NCI-H2107 treated with DMSO at 0.1 percent for 48 hours (cell line): ENCODE data around the gene EHD1.

Experiments
- DNase-seq: peaks from one replicate; lab custom pipeline; 2025; ENCODE audit not compliant: unreplicated experiment; lab: John Stamatoyannopoulos, UW

Gene EHD1

DNA sequence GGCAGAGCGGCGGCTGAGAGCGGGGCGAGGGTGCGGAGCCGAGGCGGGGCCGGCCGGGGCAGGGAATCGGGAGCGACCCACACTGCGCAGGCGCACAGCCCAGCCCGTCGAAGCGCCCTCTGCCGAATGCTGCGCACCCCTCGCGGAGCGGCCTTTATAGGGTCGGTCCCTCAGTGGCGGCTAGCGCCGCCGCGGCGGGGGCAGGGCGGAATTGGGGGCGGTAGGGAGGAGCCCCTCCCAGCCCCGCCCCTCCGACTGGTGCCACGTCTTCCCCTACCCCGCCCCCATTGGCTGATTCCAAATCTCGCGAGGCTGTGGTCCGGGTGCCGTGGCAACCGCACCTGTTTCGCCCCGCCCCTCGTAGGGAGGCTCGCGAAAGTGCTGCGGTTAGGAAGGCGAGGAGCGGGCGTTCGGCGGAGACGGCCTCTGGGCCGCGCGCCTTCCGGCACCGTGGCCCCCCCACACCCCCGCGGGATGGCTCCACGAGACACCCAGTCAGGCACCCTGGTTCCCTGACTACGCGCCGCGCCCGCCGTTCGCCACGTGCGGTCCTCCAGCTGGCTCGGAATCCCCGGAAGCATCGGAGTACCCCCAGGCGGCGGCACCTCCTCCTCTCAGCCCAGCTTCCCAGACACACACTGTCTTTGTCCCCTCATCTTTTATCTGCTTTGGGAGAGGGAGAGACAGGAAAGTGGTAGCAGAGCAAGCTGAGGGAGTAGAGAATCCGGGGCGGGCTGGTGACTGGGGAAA lies at the start of gene EHD1:
TSS of gene EHD1 (minus strand) at position 128 of the 750 bp plus-strand sequence. CDS start 157 bp downstream, outside the sequence.
- peak; percentile 95 for DNase-seq

DNA sequence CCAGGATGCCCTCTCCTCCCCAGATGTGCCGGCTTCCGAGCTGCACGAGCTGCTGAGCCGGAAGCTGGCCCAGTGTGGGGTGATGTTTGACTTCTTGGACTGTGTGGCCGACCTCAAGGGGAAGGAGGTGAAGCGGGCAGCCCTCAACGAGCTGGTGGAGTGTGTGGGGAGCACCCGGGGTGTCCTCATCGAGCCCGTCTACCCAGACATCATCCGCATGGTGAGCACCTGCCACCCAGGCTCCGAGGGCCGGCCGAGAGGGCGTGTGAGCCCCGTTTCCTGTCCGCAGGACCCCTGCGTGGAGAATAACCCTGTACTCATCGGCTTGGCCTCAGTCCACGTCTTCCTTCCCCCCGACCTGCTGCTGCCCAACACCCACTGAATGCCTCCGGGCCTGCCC lies 48.3 kb upstream of the EHD1 start:
- no peak for DNase-seq

DNA sequence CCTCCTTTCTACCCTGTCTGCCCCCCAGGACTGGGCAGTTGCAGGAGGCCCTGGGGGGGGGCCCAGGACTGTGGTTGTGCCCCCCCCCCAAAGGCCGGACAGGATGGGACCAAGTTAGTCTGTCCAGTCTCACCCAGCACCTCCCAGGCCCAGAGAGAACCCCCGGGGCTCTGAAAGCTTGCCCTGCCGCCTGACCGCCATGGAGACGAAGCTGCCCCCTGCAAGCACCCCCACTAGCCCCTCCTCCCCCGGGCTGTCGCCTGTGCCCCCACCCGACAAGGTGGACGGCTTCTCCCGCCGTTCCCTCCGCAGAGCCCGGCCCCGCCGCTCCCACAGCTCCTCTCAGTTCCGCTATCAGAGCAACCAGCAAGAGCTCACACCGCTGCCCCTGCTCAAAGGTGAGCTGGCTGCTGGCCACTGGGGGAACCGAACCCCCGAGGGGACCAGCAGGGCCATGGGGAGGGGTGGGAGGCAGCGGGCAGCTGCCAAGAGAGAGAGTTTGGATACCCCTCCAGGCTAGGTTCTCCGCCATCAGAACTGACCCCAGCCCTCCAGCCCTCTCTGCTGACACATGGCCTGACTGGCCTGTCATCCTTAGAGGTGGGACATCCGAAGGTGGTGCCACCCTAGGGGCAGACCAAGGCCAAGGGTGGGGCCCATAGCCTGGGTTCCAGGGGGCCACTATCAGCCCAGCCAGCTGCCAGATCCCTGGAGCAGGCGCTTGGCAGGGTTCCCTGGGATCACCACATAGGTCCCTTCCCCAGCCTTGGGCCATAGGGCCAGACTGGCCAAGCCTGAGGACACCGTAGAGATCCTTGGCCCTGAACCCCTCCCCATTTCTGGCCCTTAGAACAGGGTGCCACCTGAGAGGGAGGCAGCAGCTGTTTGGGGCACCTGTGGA lies 47.4 kb upstream of the EHD1 start:
- DNase-seq, result no peak

DNA sequence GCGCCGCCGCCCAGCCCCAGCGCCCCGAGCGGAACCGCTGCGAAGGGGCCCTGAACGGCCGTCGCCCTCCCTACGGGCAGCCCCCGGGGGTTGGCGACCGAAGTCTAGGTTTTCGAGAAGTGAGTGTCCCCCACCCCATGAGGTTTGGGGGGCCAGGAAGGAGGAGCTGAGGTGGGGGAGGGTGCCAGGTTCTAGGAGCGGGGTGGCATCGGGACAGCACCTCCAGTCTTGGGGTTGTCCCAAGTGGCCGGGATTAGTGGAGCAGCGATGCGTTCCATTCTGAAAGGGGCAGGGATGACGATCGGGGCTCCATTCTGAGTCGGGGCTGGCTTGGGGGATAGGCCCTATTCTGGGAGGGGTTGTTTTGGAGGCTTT lies 46.5 kb upstream of the EHD1 start:
- no peak for DNase-seq

DNA sequence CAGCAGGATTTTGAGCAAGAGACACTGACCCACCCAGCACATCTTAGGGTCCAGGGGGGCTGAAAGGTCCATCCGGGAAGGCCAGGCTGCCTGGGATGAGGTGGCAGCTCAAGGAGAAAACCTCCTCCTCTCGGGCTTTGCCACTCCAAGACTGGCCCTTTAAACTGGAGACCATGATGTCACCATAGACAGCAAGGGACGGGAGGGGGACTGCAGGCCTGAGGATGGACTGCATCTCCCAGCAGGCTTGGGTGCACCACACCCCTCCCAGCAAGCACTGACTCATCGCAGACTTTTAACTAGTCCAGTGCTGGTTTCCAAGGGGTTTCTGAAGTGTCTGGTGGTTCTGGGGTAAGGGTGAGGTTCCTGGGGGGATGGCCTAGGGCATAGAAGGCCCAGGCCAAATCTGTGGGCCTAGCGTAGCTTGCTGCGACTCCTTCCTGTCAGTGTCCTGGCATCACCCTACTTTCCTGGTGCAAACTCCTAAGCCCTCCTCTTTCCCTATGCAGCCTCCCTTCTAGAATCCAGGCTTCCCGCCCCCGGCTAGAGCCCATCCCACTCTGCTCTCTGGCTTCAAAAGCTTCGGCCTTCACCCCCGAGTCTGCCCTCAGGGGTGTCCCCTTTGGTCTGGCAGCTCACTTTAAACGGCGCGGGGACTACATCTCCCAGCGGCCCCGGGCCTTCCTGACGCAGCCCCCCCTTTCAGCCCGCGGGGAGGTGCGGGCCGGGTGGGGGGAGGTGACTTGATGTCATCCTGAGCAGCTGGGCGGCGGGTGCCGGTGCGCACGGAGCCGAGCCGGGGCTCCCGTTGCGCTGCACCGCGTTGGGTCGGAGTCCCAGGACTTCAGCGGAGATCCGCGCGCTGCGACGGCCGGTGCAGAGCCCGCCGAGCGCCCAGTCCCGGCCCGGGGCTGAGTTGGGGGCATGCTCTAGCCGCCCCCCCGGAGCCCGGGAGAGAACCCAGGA lies 45.8 kb upstream of the EHD1 start, which contains the start of gene PPP2R5B:
TSS of gene PPP2R5B (plus strand) at position 746 of the 966 bp plus-strand sequence. CDS start 1,046 bp downstream, outside the sequence.
- DNase-seq, result peak; percentile 55

DNA sequence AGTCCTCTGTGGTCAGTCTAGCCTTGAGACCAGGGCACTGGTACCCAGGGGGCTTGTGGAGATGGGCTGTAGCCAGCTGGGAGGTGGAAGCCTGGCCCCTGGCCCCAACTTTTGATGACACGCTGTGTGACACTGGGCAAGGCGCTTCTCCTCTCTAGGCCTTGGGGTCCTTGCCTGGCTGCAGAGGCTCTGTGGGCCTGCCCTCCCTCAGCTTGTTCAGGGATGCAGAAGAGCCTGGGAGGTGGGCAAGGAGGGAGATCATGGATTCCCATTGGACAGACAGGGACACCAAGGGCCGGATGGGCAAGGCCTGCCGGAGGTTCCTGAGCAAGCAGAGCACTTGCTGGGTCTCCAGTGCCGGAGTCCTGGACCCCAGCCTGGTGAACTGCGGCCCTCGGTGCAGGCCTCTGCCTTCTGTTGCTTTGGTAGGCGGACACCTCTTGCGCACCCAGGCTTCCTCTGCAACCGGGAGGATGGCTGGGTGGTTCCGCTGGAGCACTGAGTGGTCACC lies 44.8 kb upstream of the EHD1 start:
- no peak for DNase-seq

DNA sequence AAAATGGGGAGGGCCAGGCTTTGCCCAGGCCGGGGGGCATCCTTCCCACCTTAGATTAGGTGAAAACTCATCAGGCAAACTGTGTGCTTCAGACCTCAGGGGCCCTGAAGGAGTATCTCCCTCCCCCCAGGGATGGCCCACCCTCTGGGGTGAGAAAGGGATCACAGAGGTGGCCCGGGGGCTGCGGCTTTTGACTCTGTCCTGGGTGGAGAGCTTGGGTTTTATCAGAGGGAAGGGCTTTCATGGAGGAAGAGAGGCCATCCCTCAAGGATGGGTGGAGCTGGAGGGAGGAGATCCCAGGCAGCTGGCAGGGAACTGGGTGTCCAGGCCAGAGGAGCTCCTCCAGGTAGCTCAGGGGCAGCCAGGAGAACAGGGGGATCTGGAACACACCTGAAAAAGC lies 43.0 kb upstream of the EHD1 start:
- no peak for DNase-seq

DNA sequence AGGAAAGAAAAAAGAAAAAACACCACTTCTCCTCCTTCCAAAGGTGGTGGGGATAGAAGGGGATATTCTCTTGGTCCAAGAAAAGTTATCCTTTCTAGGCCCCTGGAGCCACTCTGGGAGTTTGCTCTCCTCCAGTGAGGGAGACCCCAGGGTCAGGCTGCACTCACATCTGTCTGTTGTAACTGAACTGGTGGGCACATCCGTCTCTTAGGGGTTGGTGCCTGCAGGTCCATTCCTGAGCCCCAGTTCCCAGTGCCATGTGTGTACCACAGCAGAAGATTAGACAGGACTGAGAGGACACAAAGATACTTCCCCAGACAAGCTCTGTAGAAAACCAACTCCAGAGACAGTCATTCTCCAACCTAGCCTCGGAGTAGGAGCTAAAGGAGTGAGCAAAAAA lies 41.7 kb upstream of the EHD1 start:
- DNase-seq, result no peak

DNA sequence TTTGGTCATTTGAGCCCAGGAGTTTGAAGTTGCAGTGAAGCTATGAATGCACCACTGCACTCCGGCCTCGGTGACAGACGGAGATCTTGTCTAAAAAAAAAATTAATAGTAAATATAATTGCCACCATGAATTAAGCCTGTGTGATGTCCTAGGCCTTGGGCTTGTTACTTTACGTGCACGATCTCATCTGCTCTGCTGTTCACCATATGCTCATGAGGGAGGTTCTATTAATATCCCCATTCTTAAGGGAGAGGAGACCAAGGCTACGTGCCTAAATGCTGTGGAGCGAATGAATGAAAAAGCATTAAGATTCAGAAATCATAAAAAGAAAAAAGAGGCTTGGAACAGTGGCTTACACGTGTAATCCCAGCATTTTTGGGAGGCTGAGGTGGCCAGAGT lies 41.2 kb upstream of the EHD1 start:
- DNase-seq, result no peak

DNA sequence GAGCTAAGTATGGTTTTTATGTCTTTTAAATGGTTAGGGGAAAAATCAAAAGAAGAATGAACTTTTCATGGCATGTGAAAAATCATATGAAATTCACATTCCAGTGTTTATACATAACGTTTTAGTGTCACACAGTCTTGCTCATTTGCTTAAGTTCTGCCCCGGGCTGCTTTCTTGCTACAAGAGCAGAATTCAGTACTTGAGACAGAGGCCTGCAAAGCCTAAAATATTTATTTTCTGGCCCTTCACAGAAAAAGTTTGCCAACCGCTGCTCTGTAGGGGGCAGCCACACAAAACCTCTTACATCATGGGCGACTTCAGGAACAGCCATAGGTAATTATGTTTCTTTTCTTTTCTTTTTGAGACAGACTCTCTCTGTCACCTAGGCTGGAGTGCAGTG lies 39.6 kb upstream of the EHD1 start:
- DNase-seq, result no peak

DNA sequence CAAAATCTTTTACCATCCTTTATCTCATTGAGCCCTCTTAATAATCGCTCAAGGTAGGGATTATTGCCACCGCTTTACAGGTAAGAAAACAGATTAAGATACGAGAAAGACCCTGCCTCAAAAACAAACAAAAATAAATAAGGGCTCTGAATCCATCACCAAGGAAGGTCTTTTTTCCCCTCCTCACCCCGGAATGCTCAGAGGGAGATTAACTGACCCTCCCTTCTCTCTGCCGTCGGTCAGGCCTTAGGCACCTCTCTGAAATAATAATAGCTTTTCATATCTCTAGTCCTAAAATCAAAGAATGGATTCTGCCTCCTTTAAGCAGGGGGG lies 39.2 kb upstream of the EHD1 start:
- DNase-seq, result no peak

DNA sequence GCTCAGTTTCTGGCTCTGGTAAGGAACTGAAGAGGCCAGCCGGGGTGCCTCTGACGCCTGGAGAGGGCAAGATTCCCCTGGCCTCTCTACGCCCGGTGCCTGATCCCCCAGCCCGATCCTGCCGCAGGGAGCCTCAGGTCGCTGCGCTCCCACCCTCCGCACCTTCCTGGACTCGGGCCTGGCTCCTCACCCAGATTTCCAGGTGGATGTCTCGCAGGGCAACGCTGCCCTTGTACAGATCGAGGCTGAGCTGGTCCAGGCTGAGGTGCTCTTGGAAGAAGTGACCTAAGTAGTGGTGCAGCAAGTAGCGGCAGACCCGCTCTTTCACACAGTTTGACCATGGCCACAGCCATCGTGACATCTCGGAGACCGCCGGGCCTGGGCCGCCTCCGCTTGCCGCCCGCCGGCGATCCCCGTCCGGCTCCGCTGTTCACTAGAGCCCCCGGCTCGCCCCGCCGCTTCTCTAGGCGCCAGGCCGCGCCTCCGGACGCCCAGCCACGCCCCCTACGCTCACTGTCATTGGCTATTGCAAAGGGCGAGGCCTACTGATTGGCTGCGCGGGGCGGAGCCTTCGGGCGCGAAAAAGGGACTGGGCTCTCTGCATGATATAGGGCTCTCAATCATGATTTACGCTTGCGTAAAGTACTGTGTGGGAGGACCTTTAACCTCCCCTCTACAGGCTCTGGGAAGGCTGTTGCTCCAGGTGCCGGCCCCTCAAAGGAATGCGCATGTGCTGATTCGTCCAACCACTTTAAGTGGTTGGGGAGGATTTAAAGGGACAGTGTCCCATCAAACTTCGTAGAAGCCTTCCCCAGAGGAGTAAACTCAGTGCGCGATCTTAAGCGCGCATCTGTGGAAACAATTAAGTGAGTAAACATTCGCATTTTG lies 38.6 kb upstream of the EHD1 start, which contains the start of gene ATG2A:
TSS of gene ATG2A (minus strand) at position 435 of the 888 bp plus-strand sequence. CDS start at position 361, 74 bp downstream.
- DNase-seq, result peak; percentile 99

DNA sequence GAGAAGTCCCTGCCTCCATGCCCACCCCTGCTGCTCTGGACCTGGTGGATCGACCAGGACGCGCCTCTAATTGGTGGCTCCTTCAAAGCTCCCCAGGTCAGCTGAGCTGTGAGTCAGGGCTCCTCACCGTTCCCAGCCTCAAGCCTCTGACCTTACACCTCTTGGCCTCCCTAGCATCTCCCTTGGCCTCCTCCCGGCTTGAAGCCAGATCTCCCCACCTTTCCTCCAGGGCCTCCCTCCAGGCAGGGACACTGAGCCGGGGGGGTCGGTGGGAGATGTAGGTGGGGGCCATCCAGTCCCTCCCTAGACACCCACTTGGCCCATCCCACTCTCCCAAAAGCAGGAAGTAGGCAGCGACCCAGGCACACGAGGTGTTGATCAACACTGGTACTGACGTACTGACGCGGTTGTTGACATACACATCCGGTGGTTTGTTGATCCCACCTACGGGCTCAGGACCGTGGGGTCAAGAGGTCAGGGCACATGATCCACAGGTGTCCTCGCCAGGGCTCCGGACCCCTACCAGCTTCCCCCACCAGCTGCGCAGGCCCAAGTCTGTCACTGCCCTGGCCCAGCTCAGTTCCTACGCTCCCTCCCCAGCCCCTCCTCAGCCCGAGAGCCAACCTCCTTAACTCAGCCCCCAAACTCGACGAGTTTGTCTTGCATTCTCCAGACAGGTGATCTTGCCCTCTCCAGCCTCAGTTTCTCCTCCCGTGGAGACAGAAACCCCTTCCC lies 37.8 kb upstream of the EHD1 start:
- no peak for DNase-seq

DNA sequence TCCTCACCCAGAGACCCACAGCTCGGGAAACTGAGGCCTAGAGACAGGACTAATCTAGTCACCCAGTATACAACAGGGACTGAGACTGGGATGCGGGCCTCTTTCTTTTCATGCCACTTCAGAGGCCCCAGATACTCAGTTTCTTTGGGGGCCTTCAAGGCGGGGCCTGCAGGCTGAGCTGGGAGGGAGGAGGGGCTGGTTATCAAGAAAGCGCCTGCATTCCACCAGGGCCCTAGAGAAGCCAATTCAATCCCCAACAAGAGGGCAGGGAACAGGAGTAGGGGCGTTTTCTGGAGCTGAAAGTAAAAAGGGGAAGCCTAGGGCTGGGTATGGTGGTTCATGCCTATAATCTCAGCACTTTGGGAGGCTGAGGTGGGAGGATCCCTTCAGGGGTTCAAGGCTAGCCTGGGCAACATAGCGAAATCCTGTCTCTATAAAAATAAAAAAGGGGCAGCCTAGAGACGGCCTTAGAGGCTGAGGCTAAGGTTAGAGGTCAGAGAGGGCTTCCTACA lies 37.0 kb upstream of the EHD1 start:
- DNase-seq, result no peak

DNA sequence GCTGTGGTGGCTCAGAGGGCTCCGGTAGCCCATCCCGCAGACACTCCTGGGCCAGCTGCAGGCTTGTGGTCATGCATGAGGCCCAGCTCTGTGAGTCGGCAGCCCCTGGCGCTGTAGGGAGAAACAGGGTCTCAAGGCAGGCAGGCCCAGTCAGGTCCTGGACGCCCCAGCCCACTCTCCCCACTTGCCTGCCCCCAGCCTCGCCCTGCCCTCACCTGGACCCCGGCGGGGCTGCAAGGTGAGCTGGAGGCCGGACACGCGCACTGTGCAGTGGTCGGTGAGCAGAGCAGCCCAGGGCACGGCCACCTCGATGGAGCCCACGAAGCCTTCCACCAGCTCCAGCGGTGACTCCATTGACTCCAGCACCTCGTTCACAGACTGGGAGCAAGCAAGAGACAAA lies 35.7 kb upstream of the EHD1 start:
- DNase-seq, result no peak

DNA sequence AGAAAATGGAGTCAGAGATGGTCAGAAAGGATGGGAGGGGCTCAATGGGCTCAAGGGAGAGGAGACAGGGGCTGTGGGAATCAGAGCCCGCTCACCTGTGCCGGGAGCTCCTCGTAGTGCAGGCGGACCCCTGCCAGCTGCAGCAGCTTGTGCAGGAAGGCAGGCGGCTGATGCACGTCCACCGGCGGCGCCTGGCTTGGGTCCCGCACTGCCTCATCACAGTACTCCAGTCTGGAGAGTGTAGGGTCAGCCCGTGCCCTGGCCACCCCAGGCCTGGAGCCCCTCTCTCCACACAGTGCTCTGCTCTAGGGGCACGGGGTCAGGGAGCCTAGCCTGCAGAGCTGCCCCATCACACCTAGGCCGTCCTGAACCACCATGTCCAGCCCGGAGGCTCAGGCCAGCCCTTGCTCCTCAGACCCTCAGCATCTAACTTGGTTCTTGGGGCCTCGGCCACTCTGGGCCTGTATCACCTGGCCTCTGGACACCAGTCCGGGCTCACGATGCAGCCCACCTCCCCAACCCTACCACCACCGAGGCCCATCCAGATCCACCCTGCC lies 34.8 kb upstream of the EHD1 start:
- DNase-seq, result no peak

DNA sequence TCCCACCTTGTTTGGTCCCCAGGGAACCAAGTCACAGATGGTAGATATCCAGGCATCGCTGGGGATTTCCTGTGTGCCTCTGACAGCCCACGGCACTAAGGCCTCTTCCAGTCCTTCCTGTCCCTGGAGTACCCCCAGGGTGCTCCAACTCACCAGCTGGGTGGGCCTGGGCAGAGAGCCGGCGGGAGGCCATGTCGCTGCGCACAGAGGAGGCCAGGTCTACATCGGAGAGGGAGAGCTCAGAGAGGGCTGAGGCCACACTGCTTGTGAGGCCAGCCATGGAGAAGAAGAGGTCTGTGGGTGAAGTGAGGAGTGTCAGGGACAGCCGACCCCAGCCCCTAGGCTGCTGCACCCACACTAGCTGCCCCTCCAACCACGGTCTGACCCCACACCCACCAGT lies 33.3 kb upstream of the EHD1 start:
- no peak for DNase-seq

DNA sequence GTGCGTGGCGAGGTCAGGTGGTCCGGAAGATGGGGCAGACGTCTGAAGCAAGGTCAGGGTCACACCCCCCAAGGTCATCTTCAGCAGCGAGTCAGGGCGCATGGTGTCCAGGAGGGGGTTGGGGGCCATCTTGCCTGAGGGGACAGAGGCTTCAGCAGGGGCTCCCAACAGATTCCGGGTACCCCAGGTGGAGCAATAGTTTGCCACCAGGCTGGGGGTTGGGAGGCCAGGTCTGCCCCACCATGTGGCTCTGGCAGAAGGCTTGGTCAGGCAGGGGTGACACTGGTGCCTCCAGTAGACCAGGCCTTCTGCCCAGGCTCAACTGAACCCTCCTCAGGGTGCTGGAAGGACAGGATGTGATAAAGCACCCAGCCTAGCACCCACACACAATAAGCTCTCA lies 32.7 kb upstream of the EHD1 start:
- no peak for DNase-seq
